ENCODE results near the gene TNRC18.
A peak's percentile ranks its signal among the peaks of the same experiment; 100 is the strongest.

Gene TNRC18

DNA sequence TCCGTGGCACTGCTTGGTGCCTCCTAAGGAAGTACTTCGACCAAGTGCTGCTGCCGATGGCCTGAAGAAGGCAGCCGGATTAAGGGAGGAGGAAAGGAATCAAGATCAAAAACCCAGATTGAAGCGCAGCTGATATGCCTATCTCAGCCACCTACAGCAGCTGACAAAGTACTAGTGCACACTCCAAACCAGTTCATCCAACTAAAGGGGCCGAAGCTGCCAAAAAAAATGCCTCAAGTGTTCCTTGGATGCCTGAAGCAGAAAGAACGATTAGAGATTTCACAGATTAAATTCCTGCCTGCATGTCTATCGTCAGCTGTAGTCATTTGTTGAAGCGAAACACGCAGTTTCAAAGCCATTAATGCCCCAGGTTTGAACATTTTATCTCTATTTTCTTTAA lies 65.7 kb downstream of the TNRC18 start:
- no peak for DNase-seq
- no peaks in the 10 kb centered on the region for H3K27me3 ChIP-seq (ENCODE audit: insufficient read depth, low read length, poor library complexity)
- no peaks in the 10 kb centered on the region for H3K9me3 ChIP-seq (ENCODE audit: insufficient read depth, low read length, severe bottlenecking)
- H3K36me3 ChIP-seq (ENCODE audit: insufficient read depth, low read length): peaks cover 91% of the 10 kb centered on the region
- no peak overlapping the region for H3K4me3 ChIP-seq (ENCODE audit: low read depth in 1 of 2, low read length in 2 of 2)
- ATAC-seq (ENCODE audit: insufficient read depth, low read depth): no peak
- H3K79me2 ChIP-seq (ENCODE audit: insufficient read depth, low read length): peaks cover 34% of the 10 kb centered on the region
- no peak overlapping the region for H3K9ac ChIP-seq (ENCODE audit: low read depth, low read length)
- peaks cover 37% of the 10 kb centered on the region for H4K20me1 ChIP-seq (ENCODE audit: insufficient read depth, low read length)
- H3K4me2 ChIP-seq (ENCODE audit: insufficient read depth, low read length): no peak overlapping the region
- H2AFZ ChIP-seq (ENCODE audit: low read depth, low read length): no peak overlapping the region
- TF ChIP-seq, protein P1, sequence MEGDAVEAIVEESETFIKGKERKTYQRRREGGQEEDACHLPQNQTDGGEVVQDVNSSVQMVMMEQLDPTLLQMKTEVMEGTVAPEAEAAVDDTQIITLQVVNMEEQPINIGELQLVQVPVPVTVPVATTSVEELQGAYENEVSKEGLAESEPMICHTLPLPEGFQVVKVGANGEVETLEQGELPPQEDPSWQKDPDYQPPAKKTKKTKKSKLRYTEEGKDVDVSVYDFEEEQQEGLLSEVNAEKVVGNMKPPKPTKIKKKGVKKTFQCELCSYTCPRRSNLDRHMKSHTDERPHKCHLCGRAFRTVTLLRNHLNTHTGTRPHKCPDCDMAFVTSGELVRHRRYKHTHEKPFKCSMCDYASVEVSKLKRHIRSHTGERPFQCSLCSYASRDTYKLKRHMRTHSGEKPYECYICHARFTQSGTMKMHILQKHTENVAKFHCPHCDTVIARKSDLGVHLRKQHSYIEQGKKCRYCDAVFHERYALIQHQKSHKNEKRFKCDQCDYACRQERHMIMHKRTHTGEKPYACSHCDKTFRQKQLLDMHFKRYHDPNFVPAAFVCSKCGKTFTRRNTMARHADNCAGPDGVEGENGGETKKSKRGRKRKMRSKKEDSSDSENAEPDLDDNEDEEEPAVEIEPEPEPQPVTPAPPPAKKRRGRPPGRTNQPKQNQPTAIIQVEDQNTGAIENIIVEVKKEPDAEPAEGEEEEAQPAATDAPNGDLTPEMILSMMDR (IDR thresholded peaks at IDR 0.05; ENCODE audit: borderline replicate concordance, extremely low read depth, low read length, poor library complexity, severe bottlenecking): no peak
- TF ChIP-seq EZH2 (IDR thresholded peaks at IDR 0.05; ENCODE audit: borderline replicate concordance, low read depth, low read length, severe bottlenecking): no peak
- 0 out of 2 replicates have a peak overlapping the region, but pooled peaks have one; percentile 12 for H3K27ac ChIP-seq (ENCODE audit: low read length)
- no peaks in the 10 kb centered on the region for H3K4me1 ChIP-seq (ENCODE audit: insufficient read depth, low read length)

DNA sequence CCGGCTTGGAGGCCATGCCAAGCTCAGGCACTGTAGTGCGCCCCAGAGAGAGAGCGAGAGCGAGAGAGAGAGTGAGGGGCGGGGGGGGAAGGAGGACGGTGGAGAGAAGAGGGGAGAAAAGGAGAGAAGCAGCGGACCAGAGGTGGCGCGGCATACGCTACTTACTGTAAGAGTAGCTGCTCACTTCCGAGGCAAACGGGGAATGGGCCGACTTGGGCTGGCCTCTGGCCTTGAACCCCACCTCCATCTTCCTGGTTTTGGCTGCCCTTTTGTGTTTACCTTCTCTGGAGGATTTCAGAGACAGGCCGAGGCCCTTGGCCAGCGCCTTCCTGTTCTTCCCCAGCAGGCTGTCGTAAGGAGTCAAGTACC lies 66.9 kb downstream of the TNRC18 start:
- H3K36me3 ChIP-seq (ENCODE audit: insufficient read depth, low read length): peaks cover 91% of the 10 kb centered on the region

DNA sequence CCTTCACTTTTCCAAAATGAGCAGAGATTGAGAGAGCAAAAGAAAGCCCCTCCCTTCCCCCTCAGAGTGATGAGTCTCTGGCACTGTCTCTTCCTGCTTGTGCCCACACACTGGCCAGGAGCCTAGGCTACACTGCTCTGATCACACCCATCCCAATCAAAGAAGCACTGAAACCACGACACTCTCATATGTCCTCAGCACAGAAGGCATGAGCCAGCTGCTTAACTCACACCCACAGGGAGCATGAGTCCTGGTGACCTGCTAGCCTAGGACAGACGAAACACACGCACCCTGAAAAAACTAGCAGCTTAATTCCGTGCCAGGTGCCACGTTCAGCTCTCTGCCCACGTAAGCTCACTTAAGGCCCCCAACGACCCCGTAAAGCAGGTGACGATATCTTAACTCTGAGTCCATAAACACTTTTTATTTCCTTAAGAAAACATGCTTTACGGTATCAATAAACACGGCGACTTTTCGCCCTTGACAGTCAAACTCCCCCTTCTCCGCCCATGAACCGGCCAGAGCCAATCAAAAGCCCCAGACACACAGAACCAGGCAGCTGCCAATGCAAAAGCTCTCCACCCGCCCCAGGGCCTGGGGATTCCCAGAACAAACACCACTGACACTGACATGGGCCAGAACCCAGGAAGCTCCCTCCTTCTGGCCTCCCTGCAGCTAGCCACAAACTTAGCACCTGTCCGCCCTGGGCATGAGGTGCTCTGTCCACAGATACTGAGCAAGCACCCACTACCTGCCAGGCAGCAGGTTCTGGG lies 69.0 kb downstream of the TNRC18 start:
- ATAC-seq (ENCODE audit: insufficient read depth, low read depth) (peak; percentile 56; the same call in 2 of the 3 replicates), DNase-seq (no peak)
- TF ChIP-seq, protein P1 (IDR thresholded peaks at IDR 0.05; ENCODE audit: borderline replicate concordance, extremely low read depth, low read length, poor library complexity, severe bottlenecking): no peak
- no peak for TF ChIP-seq EZH2 (IDR thresholded peaks at IDR 0.05; ENCODE audit: borderline replicate concordance, low read depth, low read length, severe bottlenecking)
- Histone ChIP-seq H2AFZ (ENCODE audit: low read depth, low read length) (no peak overlapping the region), H3K9me3 (ENCODE audit: insufficient read depth, low read length, severe bottlenecking) (no peaks in the 10 kb centered on the region), H3K9ac (ENCODE audit: low read depth, low read length) (no peak overlapping the region), H3K4me1 (ENCODE audit: insufficient read depth, low read length) (no peaks in the 10 kb centered on the region), H4K20me1 (ENCODE audit: insufficient read depth, low read length) (peaks cover 43% of the 10 kb centered on the region), H3K36me3 (ENCODE audit: insufficient read depth, low read length) (peaks cover 88% of the 10 kb centered on the region), H3K27ac (ENCODE audit: low read length) (peak overlapping the region; percentile 5; the same call in 1 of the 2 replicates), H3K4me3 (ENCODE audit: low read depth in 1 of 2, low read length in 2 of 2) (no peak overlapping the region), H3K4me2 (ENCODE audit: insufficient read depth, low read length) (no peak overlapping the region), H3K27me3 (ENCODE audit: insufficient read depth, low read length, poor library complexity) (no peaks in the 10 kb centered on the region), H3K79me2 (ENCODE audit: insufficient read depth, low read length) (peaks cover 40% of the 10 kb centered on the region)

More for the DNA sequence above, 66.9 kb downstream of the TNRC18 start:
- H4K20me1 ChIP-seq (ENCODE audit: insufficient read depth, low read length): peaks cover 40% of the 10 kb centered on the region
- peaks cover 40% of the 10 kb centered on the region for H3K79me2 ChIP-seq (ENCODE audit: insufficient read depth, low read length)
- H3K4me3 ChIP-seq (ENCODE audit: low read depth in 1 of 2, low read length in 2 of 2): no peak overlapping the region
- DNase-seq (no peak), ATAC-seq (ENCODE audit: insufficient read depth, low read depth) (0 out of 3 replicates have a peak, but pooled peaks have one; percentile 30)
- H3K27ac ChIP-seq (ENCODE audit: low read length): no peak overlapping the region
- H3K9ac ChIP-seq (ENCODE audit: low read depth, low read length): no peak overlapping the region
- no peak overlapping the region for H3K4me2 ChIP-seq (ENCODE audit: insufficient read depth, low read length)
- no peaks in the 10 kb centered on the region for H3K27me3 ChIP-seq (ENCODE audit: insufficient read depth, low read length, poor library complexity)
- H2AFZ ChIP-seq (ENCODE audit: low read depth, low read length): no peak overlapping the region
- TF ChIP-seq, protein P1 (IDR thresholded peaks at IDR 0.05; ENCODE audit: borderline replicate concordance, extremely low read depth, low read length, poor library complexity, severe bottlenecking): no peak
- TF ChIP-seq EZH2 (IDR thresholded peaks at IDR 0.05; ENCODE audit: borderline replicate concordance, low read depth, low read length, severe bottlenecking): no peak
- no peaks in the 10 kb centered on the region for H3K4me1 ChIP-seq (ENCODE audit: insufficient read depth, low read length)
- no peaks in the 10 kb centered on the region for H3K9me3 ChIP-seq (ENCODE audit: insufficient read depth, low read length, severe bottlenecking)

Data from DND-41 (cell line).